HepG2 (cell line): Measurements from ENCODE around the gene ZNF217. TPM values are rescaled to one million over a fixed set of nuclear protein-coding genes. Genes with fewer than 3 reads are reported as not detected.

Experiments
- ARID4A ChIP-seq: sonication (generic); formaldehyde crosslinking; IDR thresholded peaks from 2 replicates; pipeline ENCODE4 v1.5.0; 2020; ENCODE audit warnings: mild to moderate bottlenecking, missing genetic modification reagents, borderline replicate concordance
- DPF2 ChIP-seq: sonication (generic); formaldehyde crosslinking; IDR thresholded peaks from 2 replicates; pipeline ENCODE4 v1.4.0; 2020; ENCODE audit warnings: mild to moderate bottlenecking, low read depth, missing genetic modification reagents, borderline replicate concordance
- ETV5 ChIP-seq: IDR thresholded peaks from 2 replicates; pipeline ENCODE4 v1.6.1; 2018; ENCODE audit warnings: missing biosample characterization, missing genetic modification reagents, inconsistent platforms, borderline replicate concordance
- FOSL2 ChIP-seq: sonication (generic); formaldehyde crosslinking; IDR thresholded peaks from 2 replicates; pipeline ENCODE4 v1.4.0; 2020; ENCODE audit warnings: missing genetic modification reagents
- FOXP1 ChIP-seq, 2 experiments: fragments of 450-650 bp in 1 of 2; IDR thresholded peaks; 2 replicates each; pipeline ENCODE4 v1.6.1; 2017 to 2018; ENCODE audit warnings: antibody characterized with exemption in 1 of 2
- HDAC1 ChIP-seq: sonication (generic); formaldehyde crosslinking; IDR thresholded peaks from 2 replicates; pipeline ENCODE4 v1.5.1; 2020; ENCODE audit warnings: mild to moderate bottlenecking, missing genetic modification reagents
- HOXD1 ChIP-seq: sonication (generic); formaldehyde crosslinking; IDR thresholded peaks from 2 replicates; pipeline ENCODE4 v1.5.0; 2020; ENCODE audit warnings: missing genetic modification reagents
- ISX ChIP-seq: sonication (generic); formaldehyde crosslinking; conservative IDR thresholded peaks from 2 replicates; pipeline ENCODE4 v1.5.0; 2020; ENCODE audit warnings: missing genetic modification reagents
- PAWR ChIP-seq: sonication (generic); formaldehyde crosslinking; IDR thresholded peaks from 2 replicates; pipeline ENCODE4 v1.4.0; 2020; ENCODE audit warnings: missing genetic modification reagents, mild to moderate bottlenecking, borderline replicate concordance
- STAT6 ChIP-seq: sonication (generic); formaldehyde crosslinking; IDR thresholded peaks from 2 replicates; pipeline ENCODE4 v1.4.0; 2020; ENCODE audit warnings: missing genetic modification reagents, mild to moderate bottlenecking, borderline replicate concordance
- TGIF2 ChIP-seq: IDR thresholded peaks from 2 replicates; pipeline ENCODE4 v1.6.1; 2016; ENCODE audit warnings: control low read depth, missing compliant biosample characterization
- UBTF ChIP-seq: sonication (generic); formaldehyde crosslinking; IDR thresholded peaks from 2 replicates; pipeline ENCODE4 v1.4.0; 2020; ENCODE audit warnings: mild to moderate bottlenecking, missing genetic modification reagents
- ZC3H4 ChIP-seq: sonication (generic); formaldehyde crosslinking; IDR thresholded peaks from 2 replicates; pipeline ENCODE4 v1.4.0; 2020; ENCODE audit warnings: missing genetic modification reagents, borderline replicate concordance
- ZMYM2 ChIP-seq: sonication (generic); formaldehyde crosslinking; IDR thresholded peaks from 2 replicates; pipeline ENCODE4 v1.8.0; 2022; ENCODE audit warnings: mild to moderate bottlenecking, missing genetic modification reagents
- ZNF121 ChIP-seq: sonication (generic); formaldehyde crosslinking; IDR thresholded peaks from 2 replicates; pipeline ENCODE4 v1.5.0; 2020; ENCODE audit warnings: mild to moderate bottlenecking, missing genetic modification reagents
- ZNF335 ChIP-seq: sonication (generic); formaldehyde crosslinking; IDR thresholded peaks from 2 replicates; pipeline ENCODE4 v1.4.0; 2020; ENCODE audit warnings: missing genetic modification reagents
- ZNF383 ChIP-seq: sonication (generic); formaldehyde crosslinking; IDR thresholded peaks from 2 replicates; pipeline ENCODE4 v1.4.0; 2020; ENCODE audit warnings: missing genetic modification reagents, mild to moderate bottlenecking, borderline replicate concordance
- ZNF616 ChIP-seq: sonication (generic); formaldehyde crosslinking; IDR thresholded peaks from 2 replicates; pipeline ENCODE4 v1.5.0; 2020; ENCODE audit warnings: low read depth, mild to moderate bottlenecking, missing genetic modification reagents
- ZNF703 ChIP-seq: sonication (generic); formaldehyde crosslinking; IDR thresholded peaks from 2 replicates; pipeline ENCODE4 v1.5.1; 2020; ENCODE audit warnings: missing genetic modification reagents, mild to moderate bottlenecking, moderate library complexity, borderline replicate concordance
- ZSCAN5A ChIP-seq: sonication (generic); formaldehyde crosslinking; IDR thresholded peaks from 2 replicates; pipeline ENCODE4 v1.8.0; 2022; ENCODE audit warnings: mild to moderate bottlenecking, missing genetic modification reagents, borderline replicate concordance
- polyA plus RNA-seq, 8 experiments: library from polyadenylated mRNA; depleted of rRNA in 3 of 8; stranded (reverse) in 7 of 8; unstranded in 1 of 8; fragments of >200 nt; fragmentation: Illumina TruSeq in 4 of 8; extraction: Trizol in 4 of 8; gene quantifications; 2 replicates each; pipeline versions ENCODE4 v1.2.1 to v1.2.3, GENCODE V29; 2011 to 2016; ENCODE audit warnings: low read depth in 4 of 8, missing spikeins in 1 of 8, mixed read lengths in 1 of 8; ENCODE audit not compliant: insufficient read depth in 1 of 8
- total RNA-seq, 5 experiments: library from RNA; depleted of rRNA; stranded (reverse); fragments of >200 nt; fragmentation: Illumina TruSeq; extraction: Trizol; gene quantifications; 2 replicates each; pipeline ENCODE4 v1.2.3, GENCODE V29; 2016; ENCODE audit warnings: low read depth in 1 of 5

The ZNF217 gene
- total and polyA plus RNA-seq, 2 of the 13 experiments (the other 11 are each of a cell fraction or from before 2014, with no cell fraction given), result 22.3 to 29.8 TPM

- 0 out of 2 replicates have a peak, but pooled peaks have one; percentile 21 for TF ChIP-seq FOSL2 (CRISPR knock-in tag)
- TF ChIP-seq ETV5 (CRISPR knock-in tag), result no peak
- no peak for TF ChIP-seq STAT6 (CRISPR knock-in tag)
- no peak for TF ChIP-seq ZNF616 (CRISPR knock-in tag)
- peak; percentile 99 for TF ChIP-seq ZC3H4 (CRISPR knock-in tag)
- no peak for TF ChIP-seq ZSCAN5A (CRISPR knock-in tag)
- peak; percentile 87 for TF ChIP-seq UBTF (CRISPR knock-in tag)
- TF ChIP-seq ARID4A, result no peak
- TF ChIP-seq FOXP1 (IDR thresholded peaks at IDR 0.05), result no peak
- TF ChIP-seq FOXP1 (CRISPR knock-in tag; IDR thresholded peaks at IDR 0.05), result no peak
- TF ChIP-seq TGIF2 (CRISPR knock-in tag), result 0 out of 2 replicates have a peak, but pooled peaks have one; percentile 14
- no peak for TF ChIP-seq ZNF703 (CRISPR knock-in tag)
- no peak for TF ChIP-seq ISX
- no peak for TF ChIP-seq DPF2
- no peak for TF ChIP-seq ZNF383 (CRISPR knock-in tag)
- no peak for TF ChIP-seq PAWR (CRISPR knock-in tag)
- no peak for TF ChIP-seq ZNF121 (CRISPR knock-in tag)
- TF ChIP-seq ZMYM2 (CRISPR knock-in tag), result no peak
- TF ChIP-seq HDAC1 (CRISPR knock-in tag), result no peak; the same call in 1 of the 2 replicates
- TF ChIP-seq ZNF335 (CRISPR knock-in tag), result no peak
- no peak for TF ChIP-seq HOXD1
Measured at GRCh38 chr20:53592992-53593465, 610 bp downstream of the ZNF217 start (continued).
